NB4 (cell line): ENCODE results near the gene KCTD3.

Experiments used
- MYC ChIP-seq: IDR thresholded peaks from 2 replicates; pipeline ENCODE4 v1.6.1; 2011; ENCODE audit warnings: low read depth, low read length
- POLR2A ChIP-seq: IDR thresholded peaks from 2 replicates; pipeline ENCODE4 v1.6.1; 2011; ENCODE audit warnings: mild to moderate bottlenecking; ENCODE audit not compliant: insufficient read length; ENCODE audit errors: extremely low read depth
- TF ChIP-seq, protein P1 (sequence below): IDR thresholded peaks from one replicate; pipeline ENCODE4 v1.5.1; 2012; ENCODE audit warnings: low read depth, low read length
- TF ChIP-seq, protein P2 (sequence below): IDR thresholded peaks from 2 replicates; pipeline ENCODE4 v1.6.1; 2011; ENCODE audit warnings: low read depth, low read length

- TF ChIP-seq, protein P1, sequence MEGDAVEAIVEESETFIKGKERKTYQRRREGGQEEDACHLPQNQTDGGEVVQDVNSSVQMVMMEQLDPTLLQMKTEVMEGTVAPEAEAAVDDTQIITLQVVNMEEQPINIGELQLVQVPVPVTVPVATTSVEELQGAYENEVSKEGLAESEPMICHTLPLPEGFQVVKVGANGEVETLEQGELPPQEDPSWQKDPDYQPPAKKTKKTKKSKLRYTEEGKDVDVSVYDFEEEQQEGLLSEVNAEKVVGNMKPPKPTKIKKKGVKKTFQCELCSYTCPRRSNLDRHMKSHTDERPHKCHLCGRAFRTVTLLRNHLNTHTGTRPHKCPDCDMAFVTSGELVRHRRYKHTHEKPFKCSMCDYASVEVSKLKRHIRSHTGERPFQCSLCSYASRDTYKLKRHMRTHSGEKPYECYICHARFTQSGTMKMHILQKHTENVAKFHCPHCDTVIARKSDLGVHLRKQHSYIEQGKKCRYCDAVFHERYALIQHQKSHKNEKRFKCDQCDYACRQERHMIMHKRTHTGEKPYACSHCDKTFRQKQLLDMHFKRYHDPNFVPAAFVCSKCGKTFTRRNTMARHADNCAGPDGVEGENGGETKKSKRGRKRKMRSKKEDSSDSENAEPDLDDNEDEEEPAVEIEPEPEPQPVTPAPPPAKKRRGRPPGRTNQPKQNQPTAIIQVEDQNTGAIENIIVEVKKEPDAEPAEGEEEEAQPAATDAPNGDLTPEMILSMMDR: no peak
- TF ChIP-seq POLR2A (no peak), MYC (no peak)
- TF ChIP-seq, protein P2, sequence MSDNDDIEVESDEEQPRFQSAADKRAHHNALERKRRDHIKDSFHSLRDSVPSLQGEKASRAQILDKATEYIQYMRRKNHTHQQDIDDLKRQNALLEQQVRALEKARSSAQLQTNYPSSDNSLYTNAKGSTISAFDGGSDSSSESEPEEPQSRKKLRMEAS: no peak
Observed at GRCh38 chr1:215523128-215523861, 43.8 kb upstream of the KCTD3 start.
